DOHH2 (cell line): Measurements from ENCODE around the gene RAB3B.

ENCODE experiments used
- H3F3A ChIP-seq: fragments of 200-600 bp; sonication (generic), shearing (Covaris generic); 2 replicates; pipeline ENCODE4 v1.6.0; 2016; ENCODE audit warnings: antibody characterized with exemption, mild to moderate bottlenecking; ENCODE audit not compliant: control insufficient read depth, insufficient read depth
- H3K27ac ChIP-seq: fragments of 200-600 bp; sonication (generic); 2 replicates; pipeline ENCODE4 v1.5.1; 2014; ENCODE audit warnings: low read depth, mild to moderate bottlenecking, low read length, moderate library complexity
- H3K27me3 ChIP-seq: fragments of 200-600 bp; sonication (generic); 2 replicates; pipeline ENCODE4 v1.6.1; 2014; ENCODE audit warnings: mild to moderate bottlenecking, low read length, mixed read lengths; ENCODE audit not compliant: control insufficient read depth
- H3K36me3 ChIP-seq: fragments of 200-600 bp; sonication (generic); 2 replicates; pipeline ENCODE4 v1.6.1; 2014; ENCODE audit warnings: mild to moderate bottlenecking, low read length, moderate library complexity, mixed read lengths; ENCODE audit not compliant: control insufficient read depth
- H3K4me1 ChIP-seq: fragments of 200-600 bp; sonication (generic); 2 replicates; pipeline ENCODE4 v1.6.1; 2014; ENCODE audit warnings: mild to moderate bottlenecking, low read length, mixed read lengths; ENCODE audit not compliant: control insufficient read depth
- H3K4me2 ChIP-seq: fragments of 200-600 bp; sonication (generic); 2 replicates; pipeline ENCODE4 v1.6.0; 2014; ENCODE audit warnings: mild to moderate bottlenecking, low read length, moderate library complexity
- H3K4me3 ChIP-seq: fragments of 200-600 bp; sonication (generic); 2 replicates; pipeline ENCODE4 v1.5.1; 2014; ENCODE audit warnings: mild to moderate bottlenecking, low read length, mixed read lengths
- H3K79me2 ChIP-seq: fragments of 200-600 bp; sonication (generic); 2 replicates; pipeline ENCODE4 v1.6.1; 2014; ENCODE audit warnings: mild to moderate bottlenecking, low read length, mixed read lengths; ENCODE audit not compliant: control insufficient read depth
- H3K9me2 ChIP-seq: fragments of 200-600 bp; sonication (generic); replicated peaks from 2 replicates; pipeline ENCODE4 v1.6.1; 2014; ENCODE audit warnings: mild to moderate bottlenecking, low read length, mixed read lengths; ENCODE audit not compliant: control insufficient read depth
- H3K9me3 ChIP-seq: fragments of 200-600 bp; sonication (generic); 2 replicates; pipeline ENCODE4 v1.6.1; 2014; ENCODE audit warnings: antibody characterized with exemption, low read length, mixed read lengths; ENCODE audit not compliant: control insufficient read depth, insufficient read depth
- H4K20me1 ChIP-seq: fragments of 200-600 bp; sonication (generic); 2 replicates; pipeline ENCODE4 v1.6.0; 2014; ENCODE audit warnings: low read depth, mild to moderate bottlenecking, antibody characterized with exemption, low read length, moderate library complexity; ENCODE audit not compliant: control insufficient read depth, insufficient read depth
- EZH2phosphoT487 ChIP-seq: fragments of 200-600 bp; sonication (generic); IDR thresholded peaks from 2 replicates; pipeline ENCODE4 v1.6.1; 2017; ENCODE audit warnings: borderline replicate concordance, mild to moderate bottlenecking, antibody characterized with exemption, low read length, moderate library complexity, mixed read lengths
- TF ChIP-seq, protein P1 (sequence below): fragments of 200-600 bp; sonication (generic); IDR thresholded peaks from one replicate; pipeline ENCODE4 v1.5.1; 2014; ENCODE audit warnings: antibody characterized with exemption, mild to moderate bottlenecking, low read depth, low read length; ENCODE audit not compliant: poor library complexity, severe bottlenecking

RAB3B gene

DNA sequence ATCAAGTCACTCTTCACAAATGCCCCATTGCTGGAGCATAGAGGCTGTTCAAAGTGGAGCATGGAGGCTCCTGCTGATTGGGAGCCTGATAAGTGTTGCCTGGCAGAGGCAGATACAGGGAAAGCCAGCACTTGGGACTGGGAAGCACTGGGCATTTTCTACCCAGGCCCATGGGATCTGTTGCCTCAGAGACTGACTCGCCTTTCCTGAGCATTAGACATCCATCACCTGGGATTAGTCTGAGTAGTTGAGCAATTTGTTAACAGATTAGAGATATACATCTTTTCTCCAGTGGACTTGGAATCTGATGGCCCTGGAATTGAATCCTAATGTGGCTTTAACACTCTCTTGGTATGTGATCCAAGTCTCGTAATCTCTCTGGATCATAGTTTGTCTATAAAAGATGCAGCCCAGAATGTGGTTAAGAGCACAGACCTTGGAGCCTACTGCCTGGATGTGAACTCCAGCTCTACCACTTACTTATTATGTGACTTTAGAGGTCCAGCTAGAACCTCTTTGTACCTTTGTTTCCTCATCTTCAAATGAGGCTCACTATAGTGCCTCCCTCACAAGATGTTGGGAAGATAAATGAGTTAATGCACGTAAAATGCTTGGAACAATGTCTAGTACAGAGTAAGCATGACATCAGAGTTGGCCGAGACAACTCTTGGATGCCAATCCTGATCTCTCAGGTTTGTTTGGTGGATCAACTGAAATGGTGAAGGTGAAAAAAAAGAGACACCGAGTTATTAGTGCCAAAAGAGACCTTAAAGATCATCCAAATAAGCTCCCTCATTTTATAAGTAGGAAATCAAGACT is 73.7 kb downstream of the RAB3B start:
- Histone ChIP-seq H3K27me3 (peaks cover 36% of the 10 kb centered on the region), H3K9me3 (no peaks in the 10 kb centered on the region), H3K4me1 (no peaks in the 10 kb centered on the region), H3F3A (no peaks in the 10 kb centered on the region), H3K27ac (no peak overlapping the region), H3K36me3 (no peaks in the 10 kb centered on the region), H3K79me2 (no peaks in the 10 kb centered on the region), H3K9me2 (no peaks in the 10 kb centered on the region), H4K20me1 (no peaks in the 10 kb centered on the region), H3K4me2 (no peak overlapping the region), H3K4me3 (no peak overlapping the region)
- no peak for TF ChIP-seq EZH2phosphoT487
- TF ChIP-seq, protein P1, sequence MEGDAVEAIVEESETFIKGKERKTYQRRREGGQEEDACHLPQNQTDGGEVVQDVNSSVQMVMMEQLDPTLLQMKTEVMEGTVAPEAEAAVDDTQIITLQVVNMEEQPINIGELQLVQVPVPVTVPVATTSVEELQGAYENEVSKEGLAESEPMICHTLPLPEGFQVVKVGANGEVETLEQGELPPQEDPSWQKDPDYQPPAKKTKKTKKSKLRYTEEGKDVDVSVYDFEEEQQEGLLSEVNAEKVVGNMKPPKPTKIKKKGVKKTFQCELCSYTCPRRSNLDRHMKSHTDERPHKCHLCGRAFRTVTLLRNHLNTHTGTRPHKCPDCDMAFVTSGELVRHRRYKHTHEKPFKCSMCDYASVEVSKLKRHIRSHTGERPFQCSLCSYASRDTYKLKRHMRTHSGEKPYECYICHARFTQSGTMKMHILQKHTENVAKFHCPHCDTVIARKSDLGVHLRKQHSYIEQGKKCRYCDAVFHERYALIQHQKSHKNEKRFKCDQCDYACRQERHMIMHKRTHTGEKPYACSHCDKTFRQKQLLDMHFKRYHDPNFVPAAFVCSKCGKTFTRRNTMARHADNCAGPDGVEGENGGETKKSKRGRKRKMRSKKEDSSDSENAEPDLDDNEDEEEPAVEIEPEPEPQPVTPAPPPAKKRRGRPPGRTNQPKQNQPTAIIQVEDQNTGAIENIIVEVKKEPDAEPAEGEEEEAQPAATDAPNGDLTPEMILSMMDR, result no peak

DNA sequence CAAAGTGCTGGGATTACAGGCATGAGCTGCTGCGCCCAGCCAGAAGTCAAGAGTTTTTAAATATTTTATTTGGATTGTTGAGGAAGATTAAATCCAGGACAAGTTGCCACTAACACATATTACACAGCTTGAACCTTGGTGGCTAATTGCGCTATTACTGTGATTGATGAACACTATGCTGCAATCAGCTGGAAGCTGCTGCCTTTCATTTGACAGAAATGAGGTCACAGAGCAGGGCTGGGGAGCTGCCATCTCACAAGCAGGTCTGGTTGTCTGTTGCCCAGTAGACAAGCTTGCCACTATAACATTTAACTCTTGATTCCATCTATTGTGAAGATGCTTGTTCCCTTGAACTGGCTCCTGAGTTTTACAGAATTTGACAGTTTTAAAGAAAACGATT is 74.5 kb downstream of the RAB3B start:
- Histone ChIP-seq H3K27ac (no peak overlapping the region), H3K79me2 (no peaks in the 10 kb centered on the region), H3K4me2 (no peak overlapping the region), H3K9me2 (no peaks in the 10 kb centered on the region), H3K9me3 (no peaks in the 10 kb centered on the region), H3K27me3 (peaks cover 31% of the 10 kb centered on the region), H3K36me3 (no peaks in the 10 kb centered on the region), H3F3A (no peaks in the 10 kb centered on the region), H3K4me3 (no peak overlapping the region), H3K4me1 (no peaks in the 10 kb centered on the region), H4K20me1 (no peaks in the 10 kb centered on the region)
- TF ChIP-seq, protein P1, result no peak
- TF ChIP-seq EZH2phosphoT487, result no peak

DNA sequence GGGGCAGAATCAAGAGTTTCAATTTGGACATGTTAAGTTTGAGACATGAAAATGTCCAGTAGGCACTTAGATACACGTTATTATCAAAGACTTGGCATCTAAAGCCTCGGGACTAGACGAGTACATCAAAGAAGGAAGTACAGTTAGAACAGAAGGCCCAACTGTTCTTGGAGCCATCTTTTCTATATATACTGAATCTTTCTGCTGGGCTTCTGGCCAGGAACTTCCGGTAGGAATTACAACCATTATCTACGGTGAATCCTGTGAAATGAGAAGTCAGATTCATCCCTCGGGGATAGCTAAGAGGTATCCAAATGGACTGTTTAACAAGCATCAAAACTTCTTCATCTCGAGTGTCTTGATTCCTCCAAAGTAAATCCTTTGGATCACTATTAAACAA is 77.6 kb downstream of the RAB3B start:
- H3K27ac ChIP-seq, result no peak overlapping the region
- no peak for TF ChIP-seq EZH2phosphoT487
- H3K27me3 ChIP-seq, result peaks cover 26% of the 10 kb centered on the region
- no peak overlapping the region for H3K4me2 ChIP-seq
- no peaks in the 10 kb centered on the region for H3F3A ChIP-seq
- H3K4me3 ChIP-seq, result no peak overlapping the region
- H3K9me3 ChIP-seq, result no peaks in the 10 kb centered on the region
- no peaks in the 10 kb centered on the region for H3K36me3 ChIP-seq
- no peaks in the 10 kb centered on the region for H3K9me2 ChIP-seq
- H4K20me1 ChIP-seq, result no peaks in the 10 kb centered on the region
- peaks cover 5% of the 10 kb centered on the region; the same call in 1 of the 2 replicates for H3K4me1 ChIP-seq
- H3K79me2 ChIP-seq, result no peaks in the 10 kb centered on the region
